ENCODE measurements around the gene TMUB1.
A peak's percentile ranks its signal among the peaks of the same experiment; 100 is the strongest.

Gene TMUB1

DNA sequence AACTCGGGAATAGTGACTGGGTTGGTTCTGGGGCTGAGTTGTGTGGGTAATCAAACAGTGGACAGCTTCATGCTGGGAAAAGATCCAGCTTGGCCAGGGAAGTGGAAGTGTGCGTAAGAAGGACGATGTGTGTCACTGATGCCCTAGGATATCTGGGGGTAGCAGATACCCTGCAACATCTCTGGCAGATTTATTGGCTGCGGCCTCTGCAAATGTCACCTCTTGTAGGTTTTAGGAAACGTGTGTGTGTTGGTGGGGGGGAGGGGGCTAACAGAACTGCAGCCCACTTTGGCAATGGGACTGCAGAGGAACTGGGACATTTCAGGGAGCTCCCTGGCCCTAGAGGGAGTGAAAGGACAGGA, 2.0 kb upstream of the TMUB1 start:
- no peak for DNase-seq (ENCODE audit: low spot score)

DNA sequence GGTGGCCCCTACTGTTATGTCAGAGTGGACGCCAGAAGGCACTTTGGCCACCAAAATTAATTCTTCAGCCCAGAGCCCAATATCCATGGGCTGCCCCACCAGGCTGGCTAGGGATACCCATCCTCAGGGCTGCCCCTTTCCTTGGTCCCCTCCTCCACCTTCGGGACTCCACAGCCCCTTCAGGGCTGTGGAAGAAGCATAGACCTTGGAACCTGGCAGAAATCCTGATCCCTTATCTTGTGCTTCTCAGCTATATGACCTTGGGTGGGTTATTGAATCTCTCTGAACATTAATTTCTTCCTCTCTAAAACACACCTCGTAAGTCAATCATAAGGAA, 499 bp upstream of the TMUB1 start:
- DNase-seq (ENCODE audit: low spot score) = no peak

DNA sequence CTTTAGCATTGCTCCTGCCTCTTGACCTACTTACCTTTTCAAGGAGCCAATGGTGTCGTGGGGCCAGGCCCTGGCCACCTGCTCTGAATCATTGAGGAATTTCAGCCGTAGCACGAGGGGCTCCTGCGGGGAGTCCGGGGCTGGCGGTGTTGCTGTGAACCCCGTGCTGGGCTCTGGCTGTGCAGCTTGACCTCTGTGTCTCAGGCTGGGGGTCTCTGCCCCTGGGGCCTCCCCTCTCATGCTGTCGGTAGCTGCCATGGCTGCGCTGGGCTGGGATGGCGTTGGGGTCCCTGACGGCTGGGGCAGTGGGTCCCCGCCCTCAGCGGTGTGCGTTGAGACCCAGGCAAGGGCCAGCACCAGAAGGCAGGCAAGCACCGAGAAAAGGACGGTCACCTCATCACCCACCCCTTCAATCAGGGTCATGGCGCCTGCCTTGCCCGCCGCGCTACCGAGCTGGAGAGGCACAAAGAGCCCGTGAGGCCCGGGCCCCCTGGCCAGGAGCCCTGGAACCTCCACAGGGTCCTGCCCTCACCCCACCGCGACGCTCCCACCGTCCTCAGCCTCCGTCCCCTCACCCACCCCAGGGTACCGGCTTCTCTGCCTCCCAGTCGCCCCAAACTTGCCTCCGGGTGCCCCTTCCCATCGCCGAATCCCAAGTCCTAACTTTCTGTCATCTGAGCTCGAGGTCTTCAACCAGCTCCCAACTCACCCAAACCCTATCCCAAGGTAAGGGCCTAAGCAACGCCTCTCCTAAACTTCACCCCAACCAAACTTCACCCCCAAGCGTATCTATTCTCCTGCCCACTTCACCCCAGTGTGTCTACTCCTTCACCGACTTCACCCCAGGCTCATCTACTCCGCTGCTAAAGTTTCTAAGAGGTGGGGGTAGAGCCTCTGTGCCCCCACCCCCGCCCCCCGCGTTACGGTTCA, 887 bp downstream of the TMUB1 start:
- DNase-seq (ENCODE audit: low spot score) = no peak

DNA sequence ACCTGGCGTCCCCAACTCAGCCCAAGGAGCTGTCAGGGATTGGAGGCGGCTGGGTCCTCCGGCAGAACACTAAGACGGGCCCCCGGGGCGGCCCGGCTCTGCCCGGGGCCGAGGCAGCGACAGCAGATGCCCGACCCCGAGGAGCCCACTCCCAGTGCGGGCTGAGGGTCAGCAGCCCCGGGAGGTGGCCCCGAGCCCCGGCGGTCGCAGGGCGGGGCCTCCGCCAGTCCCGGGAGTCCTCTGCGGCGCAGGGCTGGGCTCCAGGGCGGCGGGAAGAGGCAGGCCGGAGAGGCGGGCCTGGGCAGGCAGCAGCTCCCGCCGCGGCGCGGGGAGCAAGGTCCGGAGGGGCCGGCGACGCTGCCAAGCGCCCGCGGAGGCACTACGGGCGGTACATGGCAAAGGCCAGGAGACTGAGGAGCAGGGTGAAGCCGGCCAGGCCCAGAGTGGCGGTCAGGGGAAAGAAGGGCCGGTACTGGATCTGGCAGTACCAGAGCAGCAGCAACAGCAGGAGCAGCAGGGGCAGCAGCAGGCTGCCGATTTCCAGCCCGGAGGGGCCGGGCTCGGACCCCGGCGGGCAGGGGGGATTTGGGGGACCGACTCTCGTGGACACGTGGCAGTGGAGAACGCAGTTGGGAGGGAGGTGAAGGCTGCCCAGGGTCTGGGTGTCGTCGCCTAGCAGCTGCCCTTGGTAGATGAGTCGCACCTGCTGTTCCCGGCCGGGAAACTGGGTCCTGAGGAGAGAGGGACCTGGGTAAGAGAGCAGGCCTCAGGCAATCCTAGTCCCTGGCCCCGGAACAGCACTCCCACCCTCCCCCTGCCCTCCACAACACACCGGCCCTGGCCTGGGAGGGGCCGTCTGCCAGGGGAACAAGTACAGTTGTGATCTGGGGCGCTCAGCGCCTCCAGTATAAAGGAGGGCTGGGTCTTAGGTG, 1.9 kb downstream of the TMUB1 start:
- no peak for DNase-seq (ENCODE audit: low spot score)

DNA sequence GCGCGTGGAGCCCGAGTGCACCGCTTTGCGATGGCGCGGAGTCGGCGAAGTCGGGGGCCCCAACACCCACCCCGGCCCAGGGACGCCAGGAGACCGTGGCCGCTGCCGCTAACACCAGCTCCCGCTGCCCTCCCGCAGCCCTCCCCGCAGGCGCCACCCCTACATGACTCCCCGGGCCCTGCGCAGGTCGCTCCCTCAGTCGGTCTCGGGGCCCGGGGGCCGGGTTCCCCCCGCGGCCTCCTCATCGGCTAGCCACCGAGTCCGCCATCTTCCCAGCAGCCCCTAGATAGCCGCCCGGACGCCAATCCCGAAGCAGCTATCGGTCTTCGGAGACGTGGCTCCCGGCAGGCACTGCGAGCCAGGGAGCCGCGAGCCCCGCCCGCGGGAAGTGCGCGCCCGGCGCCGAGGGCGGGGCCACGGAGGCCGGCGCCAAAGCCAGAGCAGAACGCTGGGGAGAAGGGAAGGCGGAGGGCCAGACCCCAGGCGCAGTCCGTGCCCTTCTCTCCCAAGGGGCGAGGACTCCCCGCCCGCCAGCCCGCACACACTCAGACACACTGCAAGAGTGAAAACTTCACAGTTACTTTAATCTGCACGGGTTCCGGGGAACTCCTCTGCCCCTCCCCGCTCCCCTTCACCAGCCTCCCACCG, 2.6 kb downstream of the TMUB1 start, which contains the start of gene FASTK:
TSS of gene FASTK (minus strand) at position 288 of the 648 bp plus-strand sequence. CDS start at position 245, 43 bp downstream.
- DNase-seq (ENCODE audit: low spot score) = peak; percentile 95

DNA sequence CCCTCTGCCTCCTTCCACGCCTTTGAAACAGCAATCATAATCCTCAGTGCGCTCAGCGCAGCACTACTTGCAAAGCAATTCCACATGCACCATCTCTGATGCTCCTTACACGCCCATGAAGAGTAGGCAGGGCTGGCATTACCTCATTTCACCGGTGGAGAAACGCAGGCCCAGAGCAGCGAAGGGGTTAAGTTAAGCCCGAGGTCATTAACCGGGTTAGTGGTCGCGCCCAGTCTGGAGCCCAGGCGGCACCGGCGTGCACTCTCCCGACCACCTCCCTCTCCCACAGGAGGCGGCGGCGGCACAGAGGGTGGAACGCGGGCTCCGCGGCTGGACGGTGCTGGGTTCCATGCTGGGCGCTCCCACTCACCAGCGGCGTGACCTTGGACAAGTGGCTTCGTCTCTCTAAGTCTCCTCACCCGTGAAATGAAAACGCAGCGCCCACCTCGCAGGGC, 3.2 kb downstream of the TMUB1 start:
- DNase-seq (ENCODE audit: low spot score) = no peak

DNA sequence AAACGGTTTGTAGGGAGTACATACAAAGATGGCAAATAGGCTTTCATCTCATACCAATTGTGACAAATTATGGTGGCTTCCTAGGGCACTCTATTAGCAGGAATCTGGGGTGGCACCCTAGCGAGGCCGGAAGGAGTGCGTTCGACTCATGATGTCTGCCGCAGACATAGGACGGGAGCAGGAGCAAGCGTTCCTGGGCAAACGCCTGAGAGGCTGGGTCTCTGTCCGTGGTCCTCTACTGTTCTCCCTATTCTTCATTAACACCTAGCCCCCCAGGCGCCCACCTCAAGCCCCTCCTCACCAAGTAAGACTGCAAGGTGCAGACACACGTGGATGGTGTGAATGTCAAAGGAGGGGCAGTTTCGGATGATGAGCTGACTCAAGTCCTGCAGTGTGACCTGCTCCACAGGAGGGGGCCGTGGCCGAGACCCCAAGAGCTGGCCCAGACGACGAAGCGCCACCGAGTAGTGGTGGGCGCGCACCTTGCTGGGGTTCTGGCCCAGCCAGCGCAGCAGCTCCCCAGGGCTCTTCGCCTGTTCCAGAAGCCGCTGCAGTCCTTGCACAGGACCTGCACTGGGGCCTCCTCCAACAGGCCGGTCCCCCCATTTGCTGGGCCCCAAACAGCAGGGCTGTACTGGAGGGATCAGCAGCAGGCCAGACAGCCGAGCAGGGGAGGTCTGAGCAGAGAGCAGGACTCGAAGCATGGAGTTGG, 3.9 kb downstream of the TMUB1 start:
- no peak for DNase-seq (ENCODE audit: low spot score)

DNA sequence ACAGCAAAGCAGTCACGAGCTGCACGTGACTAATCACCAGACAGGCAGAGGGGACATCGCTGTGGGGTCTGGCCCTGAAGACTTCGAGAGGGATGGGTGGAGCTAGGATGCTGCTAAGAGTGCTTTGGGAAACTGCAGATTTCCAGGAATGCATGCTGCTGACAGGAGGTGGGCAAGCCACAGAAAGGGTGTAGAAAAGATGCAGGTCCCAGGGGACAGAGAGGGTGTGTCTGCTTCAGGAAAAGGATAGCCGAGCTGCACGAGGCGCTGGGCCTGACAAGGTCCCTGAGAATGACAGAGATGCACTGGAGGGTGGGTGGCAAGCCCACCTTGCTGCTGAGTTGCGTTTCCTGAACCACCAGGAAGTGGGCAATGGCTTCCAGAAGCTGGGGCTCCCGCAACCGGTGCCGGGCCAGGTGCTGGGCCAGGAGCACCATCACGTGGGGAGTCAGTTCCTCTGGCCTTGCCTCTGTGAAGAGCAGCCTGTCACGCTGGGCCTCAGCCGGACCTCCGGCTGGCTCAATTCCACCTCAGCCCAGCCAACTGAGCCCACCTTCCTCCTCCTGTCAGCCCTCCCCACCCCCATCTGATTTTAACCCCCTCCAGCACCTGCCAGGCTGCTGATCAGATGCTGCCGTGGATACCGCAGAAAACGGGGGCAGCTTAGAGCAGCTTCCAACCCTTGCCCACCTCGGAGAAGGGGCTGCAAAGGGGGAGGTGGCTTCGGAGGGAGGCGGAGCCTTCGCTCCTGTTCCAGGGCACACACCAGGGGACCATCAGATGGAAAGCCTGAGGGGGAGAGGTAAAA, 4.9 kb downstream of the TMUB1 start:
- DNase-seq (ENCODE audit: low spot score) = no peak

DNA sequence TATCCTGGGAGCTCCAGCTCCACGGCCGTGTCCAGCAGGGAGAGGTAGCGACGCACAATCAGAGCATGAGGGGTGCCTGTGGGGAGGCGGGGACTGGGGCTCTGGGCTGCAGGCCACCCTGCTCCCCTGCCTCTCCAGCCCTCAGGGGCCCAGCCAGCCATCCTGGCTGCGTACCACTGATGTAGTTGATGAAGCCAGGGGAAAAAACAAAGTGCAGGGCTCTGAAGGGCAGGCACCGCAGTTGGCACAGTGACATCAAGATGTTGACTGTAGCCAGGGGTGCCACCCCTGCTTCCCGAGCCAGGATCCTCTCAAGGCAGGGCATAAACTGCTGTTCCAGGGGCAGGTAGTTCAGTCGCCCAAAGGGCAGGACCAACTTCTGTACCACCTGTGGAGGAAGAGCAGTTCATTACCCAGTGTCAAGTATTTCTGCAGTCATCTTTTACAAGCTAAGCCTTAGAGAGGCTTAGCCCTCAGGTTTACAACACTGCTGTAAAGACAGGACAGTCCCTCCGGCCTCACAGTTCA, 5.5 kb downstream of the TMUB1 start:
- DNase-seq (ENCODE audit: low spot score) = no peak

DNA sequence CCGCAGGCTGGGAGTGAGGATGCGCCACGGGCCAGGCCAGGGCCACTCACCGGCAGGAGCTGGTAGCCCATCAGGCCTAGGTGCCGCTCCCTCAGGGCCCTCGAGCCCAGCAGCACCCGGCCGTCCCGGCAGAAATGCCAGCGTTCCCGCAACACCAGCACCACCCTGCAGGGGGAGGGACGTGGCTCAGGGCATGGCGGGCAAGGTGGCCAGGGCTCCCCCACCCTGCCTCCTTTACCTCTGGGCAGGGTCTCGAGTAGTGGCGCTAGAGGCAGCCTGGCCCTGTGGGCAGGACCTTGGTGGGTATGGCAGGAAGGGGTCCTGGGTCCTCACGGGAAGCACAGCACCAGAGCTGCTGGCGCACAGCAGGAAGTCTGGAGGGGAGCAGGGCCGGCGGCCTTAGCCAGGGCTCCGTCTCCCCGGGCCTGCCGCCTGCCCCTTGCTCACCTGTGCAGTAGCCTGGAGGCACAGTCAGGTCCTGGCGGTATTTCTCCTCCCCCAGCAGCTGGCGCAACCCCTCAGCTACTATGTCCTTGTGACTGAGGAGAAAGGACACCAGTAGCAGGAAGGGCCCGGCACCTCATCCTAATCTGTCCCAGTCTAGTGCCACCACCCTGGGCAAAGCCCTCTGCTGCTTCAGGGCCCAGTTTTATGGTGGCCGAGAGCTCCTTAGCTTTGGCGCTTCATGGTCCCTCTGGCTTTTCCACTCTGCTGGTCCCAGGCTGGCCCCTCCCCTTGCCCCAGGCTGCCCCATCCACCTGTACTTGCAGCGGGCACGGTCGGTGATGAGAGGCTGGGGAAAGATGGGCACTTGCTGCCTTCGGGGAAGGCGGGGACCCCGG, 6.2 kb downstream of the TMUB1 start:
- DNase-seq (ENCODE audit: low spot score) = no peak

DNA sequence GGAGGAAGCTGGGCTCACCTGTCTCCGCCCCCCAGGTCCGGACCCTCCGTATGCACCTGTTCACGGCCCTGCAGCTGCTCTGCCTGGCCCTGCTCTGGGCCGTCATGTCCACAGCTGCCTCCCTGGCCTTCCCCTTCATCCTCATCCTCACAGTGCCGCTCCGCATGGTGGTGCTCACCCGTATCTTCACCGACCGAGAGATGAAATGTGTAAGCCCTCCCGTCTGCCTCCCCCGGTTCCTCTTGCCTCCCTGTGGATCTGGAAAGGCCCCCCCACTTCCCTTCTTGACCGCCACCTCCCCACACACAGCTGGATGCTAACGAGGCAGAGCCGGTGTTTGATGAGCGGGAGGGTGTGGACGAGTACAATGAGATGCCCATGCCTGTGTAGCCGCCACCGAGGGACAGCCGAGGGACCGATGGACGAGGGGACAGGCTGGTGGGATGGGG, 7.3 kb downstream of the TMUB1 start:
- DNase-seq (ENCODE audit: low spot score) = no peak

DNA sequence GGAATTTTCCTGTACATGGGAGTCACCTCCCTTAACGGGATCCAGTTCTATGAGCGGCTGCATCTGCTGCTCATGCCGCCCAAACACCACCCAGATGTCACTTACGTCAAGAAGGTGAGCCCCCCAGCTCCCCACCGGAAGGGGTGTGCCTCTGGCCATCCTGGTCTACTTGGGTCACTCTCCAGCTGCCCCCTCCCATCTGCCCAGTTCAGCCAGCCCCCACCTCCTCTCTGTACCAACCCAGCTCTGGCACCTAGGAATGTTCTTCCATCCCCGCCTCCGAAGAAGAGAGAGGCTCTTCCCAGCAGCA, 7.7 kb downstream of the TMUB1 start:
- no peak for DNase-seq (ENCODE audit: low spot score)

DNA sequence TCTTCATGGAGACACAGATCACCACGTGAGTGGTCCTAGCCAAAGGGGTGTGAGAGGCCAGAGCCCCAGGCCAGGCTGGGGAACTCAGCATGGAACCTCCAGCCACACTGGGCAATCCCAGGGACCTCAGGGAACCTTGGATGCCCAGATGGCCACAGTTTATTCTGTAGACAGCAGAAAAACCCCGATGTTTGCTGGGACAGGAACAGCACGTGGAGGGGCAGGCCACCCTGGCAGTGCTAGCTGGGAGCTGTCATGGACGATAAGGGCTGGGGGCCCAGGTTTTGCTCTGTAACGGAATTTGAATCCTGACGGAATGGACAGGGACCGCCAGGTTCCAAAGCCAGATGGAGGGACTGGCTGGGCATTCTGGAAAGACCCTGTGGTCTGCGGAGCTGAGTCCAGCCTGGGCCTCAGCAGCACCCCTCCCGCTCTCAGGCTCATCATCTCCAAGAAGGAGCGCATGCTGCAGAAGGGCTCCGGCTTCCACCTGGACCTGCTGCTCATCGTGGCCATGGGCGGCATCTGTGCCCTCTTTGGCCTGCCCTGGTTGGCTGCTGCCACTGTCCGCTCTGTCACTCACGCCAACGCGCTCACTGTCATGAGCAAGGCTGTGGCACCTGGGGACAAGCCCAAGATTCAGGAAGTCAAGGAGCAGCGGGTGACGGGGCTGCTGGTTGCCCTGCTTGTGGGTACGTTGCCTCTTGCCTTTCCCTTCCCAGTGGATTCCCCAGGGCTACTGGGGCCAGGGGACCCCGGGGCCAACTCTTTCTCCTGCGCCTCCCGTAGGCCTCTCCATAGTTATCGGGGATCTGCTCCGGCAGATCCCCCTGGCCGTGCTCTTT, 8.3 kb downstream of the TMUB1 start:
- DNase-seq (ENCODE audit: low spot score) = no peak

DNA sequence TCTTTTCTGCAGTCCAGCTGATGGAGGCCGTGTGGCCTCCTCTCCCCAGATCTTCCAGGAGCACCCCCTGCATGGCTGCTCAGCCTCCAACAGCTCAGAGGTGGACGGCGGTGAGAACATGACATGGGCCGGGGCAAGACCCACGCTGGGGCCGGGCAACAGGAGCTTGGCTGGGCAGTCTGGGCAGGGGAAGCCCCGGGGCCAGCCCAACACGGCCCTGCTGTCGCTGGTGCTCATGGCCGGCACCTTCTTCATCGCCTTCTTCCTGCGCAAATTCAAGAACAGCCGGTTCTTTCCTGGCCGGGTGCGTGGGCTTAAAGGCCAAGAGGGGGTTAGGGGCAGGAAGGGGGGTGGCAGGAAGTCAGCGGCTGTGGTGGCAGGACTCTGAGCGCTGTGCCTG, 9.3 kb downstream of the TMUB1 start:
- DNase-seq (ENCODE audit: low spot score) = no peak

DNA sequence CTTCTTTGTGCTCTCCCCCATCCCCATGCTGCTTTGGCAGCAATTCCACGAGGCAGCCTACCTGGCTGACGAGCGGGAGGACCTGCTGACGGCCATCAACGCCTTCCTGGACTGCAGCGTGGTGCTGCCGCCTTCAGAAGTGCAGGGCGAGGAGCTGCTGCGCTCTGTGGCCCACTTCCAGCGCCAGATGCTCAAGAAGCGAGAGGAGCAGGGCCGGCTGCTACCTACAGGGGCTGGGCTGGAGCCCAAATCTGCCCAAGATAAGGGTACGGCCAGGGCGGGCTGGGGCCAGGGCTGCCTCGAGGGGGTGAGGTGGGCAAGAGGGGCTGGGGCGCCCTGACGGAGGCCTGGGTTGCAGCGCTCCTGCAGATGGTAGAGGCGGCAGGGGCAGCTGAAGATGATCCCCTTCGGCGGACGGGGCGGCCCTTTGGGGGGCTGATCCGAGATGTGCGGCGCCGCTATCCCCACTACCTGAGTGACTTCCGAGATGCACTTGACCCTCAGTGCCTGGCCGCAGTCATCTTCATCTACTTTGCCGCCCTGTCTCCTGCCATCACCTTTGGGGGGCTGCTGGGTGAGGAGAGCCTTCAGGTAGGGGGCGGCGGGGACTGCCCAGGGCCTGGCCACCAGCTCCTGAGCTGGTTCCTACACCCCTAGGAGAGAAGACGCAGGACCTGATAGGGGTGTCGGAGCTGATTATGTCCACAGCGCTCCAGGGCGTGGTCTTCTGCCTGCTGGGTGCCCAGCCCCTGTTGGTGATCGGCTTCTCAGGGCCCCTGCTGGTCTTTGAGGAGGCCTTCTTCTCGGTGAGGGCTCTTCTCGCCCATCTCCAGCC, 12.0 kb downstream of the TMUB1 start:
- no peak for DNase-seq (ENCODE audit: low spot score)

DNA sequence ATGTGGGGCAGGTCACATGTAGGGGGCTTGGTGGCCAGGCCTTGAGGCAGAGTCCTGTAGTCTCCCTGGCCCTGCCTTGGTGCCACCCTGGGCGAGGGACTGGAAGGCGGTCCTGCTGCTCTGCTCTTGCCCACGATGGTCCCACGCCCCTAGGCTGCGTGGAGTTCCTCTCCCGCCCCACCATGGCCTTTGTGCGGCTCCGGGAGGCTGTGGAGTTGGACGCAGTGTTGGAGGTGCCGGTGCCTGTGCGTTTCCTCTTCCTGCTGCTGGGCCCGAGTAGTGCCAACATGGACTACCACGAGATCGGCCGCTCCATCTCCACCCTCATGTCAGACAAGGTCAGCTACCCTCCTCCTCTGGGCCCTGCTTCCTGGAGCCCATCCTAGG, 12.7 kb downstream of the TMUB1 start:
- DNase-seq (ENCODE audit: low spot score) = no peak

DNA sequence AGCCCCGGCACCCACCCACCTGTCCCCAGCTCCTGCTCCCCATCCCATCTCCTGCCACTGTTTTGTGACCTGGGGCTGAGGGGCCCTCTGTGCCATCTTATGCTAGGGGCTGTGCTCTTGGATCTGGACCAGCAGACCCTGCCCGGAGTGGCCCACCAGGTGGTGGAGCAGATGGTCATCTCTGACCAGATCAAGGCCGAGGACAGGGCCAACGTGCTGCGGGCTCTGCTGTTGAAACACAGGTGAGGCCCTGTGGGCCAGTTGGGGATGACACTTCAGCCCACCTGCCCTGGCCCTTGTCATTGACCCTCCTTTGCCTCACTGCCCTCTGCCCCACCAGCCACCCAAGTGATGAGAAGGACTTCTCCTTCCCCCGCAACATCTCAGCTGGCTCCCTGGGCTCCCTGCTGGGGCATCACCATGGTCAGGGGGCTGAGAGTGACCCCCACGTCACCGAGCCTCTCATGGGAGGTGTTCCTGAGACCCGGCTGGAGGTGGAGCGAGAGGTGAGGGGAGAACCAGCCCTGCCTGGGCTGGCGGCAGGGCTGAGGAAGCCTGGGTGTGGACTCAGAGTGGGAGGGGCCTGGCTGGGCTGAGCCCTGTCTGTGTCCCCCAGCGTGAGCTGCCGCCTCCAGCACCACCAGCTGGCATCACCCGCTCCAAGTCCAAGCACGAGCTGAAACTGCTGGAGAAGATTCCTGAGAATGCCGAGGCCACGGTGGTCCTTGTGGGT, 13.3 kb downstream of the TMUB1 start:
- no peak for DNase-seq (ENCODE audit: low spot score)

Measured in putamen (tissue), 1 donor.